ENCODE results near the gene SH3BP2. TPM values are rescaled to one million over a fixed set of nuclear protein-coding genes. Genes with fewer than 3 reads are reported as not detected.

The SH3BP2 gene
- total RNA-seq, 1 experiment from 2014 or later, result 54.0 TPM

DNA sequence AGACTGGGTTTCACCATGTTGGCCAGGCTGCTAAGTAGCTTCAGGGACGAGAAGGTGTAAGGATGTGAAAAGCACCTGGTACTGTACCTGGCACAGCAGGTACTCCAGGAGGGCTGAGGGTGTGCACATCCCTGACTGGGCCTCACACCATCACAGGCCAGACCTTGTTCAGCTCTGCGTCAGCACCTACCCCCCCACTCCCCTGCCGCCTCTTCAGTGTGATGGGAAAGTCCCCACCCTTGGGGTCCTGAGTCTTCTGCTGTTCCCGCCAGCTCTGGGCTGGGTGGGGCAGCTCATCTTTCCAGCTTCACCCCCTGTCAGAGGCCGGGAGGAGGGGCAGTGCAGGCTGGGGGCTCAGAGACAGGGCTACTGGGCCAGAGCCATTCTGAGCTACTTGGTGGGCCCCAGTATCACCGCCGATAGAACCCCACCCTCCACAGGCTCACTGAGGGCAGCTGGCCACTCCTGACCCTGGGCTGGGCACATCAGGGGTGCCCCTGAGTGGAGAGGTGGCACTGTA, 6.7 kb upstream of the SH3BP2 start:
- DNase-seq, result no peak
- no peaks in the 10 kb centered on the region for H3K9me3 ChIP-seq (ENCODE audit: insufficient read depth, low read depth)
- TF ChIP-seq EZH2 (IDR thresholded peaks at IDR 0.05; ENCODE audit: low read depth), result no peak
- TF ChIP-seq, protein P1, sequence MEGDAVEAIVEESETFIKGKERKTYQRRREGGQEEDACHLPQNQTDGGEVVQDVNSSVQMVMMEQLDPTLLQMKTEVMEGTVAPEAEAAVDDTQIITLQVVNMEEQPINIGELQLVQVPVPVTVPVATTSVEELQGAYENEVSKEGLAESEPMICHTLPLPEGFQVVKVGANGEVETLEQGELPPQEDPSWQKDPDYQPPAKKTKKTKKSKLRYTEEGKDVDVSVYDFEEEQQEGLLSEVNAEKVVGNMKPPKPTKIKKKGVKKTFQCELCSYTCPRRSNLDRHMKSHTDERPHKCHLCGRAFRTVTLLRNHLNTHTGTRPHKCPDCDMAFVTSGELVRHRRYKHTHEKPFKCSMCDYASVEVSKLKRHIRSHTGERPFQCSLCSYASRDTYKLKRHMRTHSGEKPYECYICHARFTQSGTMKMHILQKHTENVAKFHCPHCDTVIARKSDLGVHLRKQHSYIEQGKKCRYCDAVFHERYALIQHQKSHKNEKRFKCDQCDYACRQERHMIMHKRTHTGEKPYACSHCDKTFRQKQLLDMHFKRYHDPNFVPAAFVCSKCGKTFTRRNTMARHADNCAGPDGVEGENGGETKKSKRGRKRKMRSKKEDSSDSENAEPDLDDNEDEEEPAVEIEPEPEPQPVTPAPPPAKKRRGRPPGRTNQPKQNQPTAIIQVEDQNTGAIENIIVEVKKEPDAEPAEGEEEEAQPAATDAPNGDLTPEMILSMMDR (conservative IDR thresholded peaks at IDR 0.05), result no peak
- no peaks in the 10 kb centered on the region for H4K20me1 ChIP-seq (ENCODE audit: insufficient read depth)
- 0 out of 2 replicates have a peak, but pooled peaks cover 7% of the 10 kb centered on the region for H3K4me1 ChIP-seq (replicated peaks; ENCODE audit: insufficient read depth)
- H2AFZ ChIP-seq, result no peak overlapping the region
- H3K27me3 ChIP-seq (ENCODE audit: insufficient read depth, low read depth), result no peaks in the 10 kb centered on the region
- no peak overlapping the region for H3K27ac ChIP-seq
- no peak overlapping the region for H3K4me3 ChIP-seq
- ChIA-PET CTCF (no interaction called here), POLR2A (ENCODE audit: unreplicated experiment) (no interaction called here)
- intact Hi-C loops (cut with micrococcal nuclease; ENCODE audit: unreplicated experiment), result no loop called here
- no peak overlapping the region for H3K4me2 ChIP-seq
- no TSS peak for BruUV-seq (replicated peaks)
- no peaks in the 10 kb centered on the region for H3F3A ChIP-seq (ENCODE audit: insufficient read depth, low read depth)
- no peaks in the 10 kb centered on the region for H3K36me3 ChIP-seq (ENCODE audit: low read depth)
- no peaks in the 10 kb centered on the region for H3K79me2 ChIP-seq (ENCODE audit: low read depth)
- H3K9me2 ChIP-seq (ENCODE audit: insufficient read depth), result no peaks in the 10 kb centered on the region

DNA sequence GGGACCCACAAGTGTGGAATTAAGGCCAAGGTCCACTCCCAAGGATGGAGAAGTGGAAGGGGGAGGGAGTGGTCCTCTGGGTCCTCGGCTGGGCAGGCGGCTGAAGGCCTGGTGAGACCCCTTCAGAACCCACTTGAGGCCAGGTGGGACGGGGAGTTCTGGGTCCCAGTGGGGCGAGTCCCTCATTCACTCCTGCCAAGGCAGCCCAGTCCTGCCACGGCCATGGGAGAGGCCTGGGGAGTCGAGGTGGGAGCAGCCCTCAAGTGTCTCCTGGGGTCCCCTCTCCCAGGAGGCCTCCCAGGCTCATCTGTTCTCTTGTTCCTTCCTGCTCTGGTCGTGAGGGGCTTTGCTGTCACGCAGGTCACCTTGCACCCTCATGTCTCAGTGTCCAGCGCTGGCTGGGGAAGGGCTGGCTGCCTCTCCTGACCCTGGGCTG, 6.1 kb upstream of the SH3BP2 start:
- Histone ChIP-seq H3K27me3 (ENCODE audit: insufficient read depth, low read depth) (no peaks in the 10 kb centered on the region), H3K4me3 (no peak overlapping the region), H3K36me3 (ENCODE audit: low read depth) (no peaks in the 10 kb centered on the region), H3K79me2 (ENCODE audit: low read depth) (no peaks in the 10 kb centered on the region), H3K9me2 (ENCODE audit: insufficient read depth) (no peaks in the 10 kb centered on the region), H4K20me1 (ENCODE audit: insufficient read depth) (no peaks in the 10 kb centered on the region), H3F3A (ENCODE audit: insufficient read depth, low read depth) (no peaks in the 10 kb centered on the region; the same call in 1 of the 2 replicates), H2AFZ (no peak overlapping the region), H3K27ac (no peak overlapping the region), H3K4me1 (replicated peaks; ENCODE audit: insufficient read depth) (0 out of 2 replicates have a peak, but pooled peaks cover 7% of the 10 kb centered on the region), H3K4me2 (no peak overlapping the region), H3K9me3 (ENCODE audit: insufficient read depth, low read depth) (no peaks in the 10 kb centered on the region)
- CTCF ChIA-PET, result no interaction called here
- intact Hi-C loops (cut with micrococcal nuclease; ENCODE audit: unreplicated experiment), result no loop called here
- BruUV-seq (replicated peaks), result no TSS peak
- DNase-seq, result no peak
- no peak for TF ChIP-seq EZH2 (IDR thresholded peaks at IDR 0.05; ENCODE audit: low read depth)
- TF ChIP-seq, protein P1 (conservative IDR thresholded peaks at IDR 0.05), result no peak
- POLR2A ChIA-PET (ENCODE audit: unreplicated experiment), result no interaction called here

DNA sequence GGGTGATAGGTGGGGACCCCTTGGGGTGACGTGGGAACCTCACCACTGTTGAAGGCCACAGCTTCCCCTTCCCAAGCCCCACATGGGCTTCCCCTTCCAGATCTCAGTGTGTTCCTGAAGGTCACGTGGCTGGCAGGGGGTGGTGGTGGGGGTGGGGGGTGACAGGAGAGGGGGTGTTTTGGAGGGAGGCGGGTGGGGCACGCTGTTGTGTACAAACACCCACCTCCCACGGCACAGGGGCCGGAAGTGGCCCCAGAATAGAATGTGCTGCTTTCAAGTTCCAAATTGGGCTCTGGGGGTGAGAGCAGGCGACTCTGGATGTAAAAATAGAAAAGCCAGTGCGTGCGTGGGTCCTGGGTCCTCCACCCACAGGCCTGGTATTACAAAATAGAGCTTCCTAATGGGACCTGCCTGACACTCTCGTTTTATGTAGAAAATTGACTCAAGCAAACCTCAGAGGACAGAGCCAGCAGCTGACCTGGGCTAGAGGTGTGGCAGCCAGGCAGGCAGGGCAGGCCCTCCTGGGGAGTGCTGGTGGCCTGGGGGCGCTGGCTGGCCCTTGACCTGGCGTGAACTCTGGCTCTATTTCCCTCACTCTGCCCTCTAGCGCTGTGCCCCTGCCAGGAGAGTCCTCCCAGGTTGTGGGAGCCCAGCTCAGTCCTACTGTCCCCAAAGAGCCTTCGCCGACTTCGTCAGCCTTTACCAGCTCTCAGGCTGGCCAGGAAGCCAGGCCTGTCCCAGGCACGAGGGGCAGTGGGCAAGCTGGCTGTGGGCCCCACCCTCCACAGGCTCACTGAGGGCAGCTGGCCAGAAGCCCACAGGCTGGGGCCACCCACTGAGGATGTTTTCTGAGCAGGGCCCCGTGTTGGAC, 5.4 kb upstream of the SH3BP2 start:
- ChIA-PET CTCF (interaction anchor here (0.5 kb wide), 1 partner anchor 15 kb away, joined by 4 read pairs; no protein-coding TSS in a partner anchor), POLR2A (ENCODE audit: unreplicated experiment) (no interaction called here)
- H3K27ac ChIP-seq, result no peak overlapping the region
- H2AFZ ChIP-seq, result no peak overlapping the region
- TF ChIP-seq EZH2 (IDR thresholded peaks at IDR 0.05; ENCODE audit: low read depth), result no peak
- TF ChIP-seq, protein P1 (conservative IDR thresholded peaks at IDR 0.05), result no peak
- no peaks in the 10 kb centered on the region for H3K79me2 ChIP-seq (ENCODE audit: low read depth)
- H4K20me1 ChIP-seq (ENCODE audit: insufficient read depth), result no peaks in the 10 kb centered on the region
- H3K9me2 ChIP-seq (ENCODE audit: insufficient read depth), result no peaks in the 10 kb centered on the region
- no peak for DNase-seq
- H3K27me3 ChIP-seq (ENCODE audit: insufficient read depth, low read depth), result no peaks in the 10 kb centered on the region
- H3K4me2 ChIP-seq, result no peak overlapping the region
- no TSS peak for BruUV-seq (replicated peaks)
- H3K4me1 ChIP-seq (replicated peaks; ENCODE audit: insufficient read depth), result 0 out of 2 replicates have a peak, but pooled peaks cover 7% of the 10 kb centered on the region
- intact Hi-C loops (cut with micrococcal nuclease; ENCODE audit: unreplicated experiment), result no loop called here
- H3K4me3 ChIP-seq, result no peak overlapping the region
- H3K36me3 ChIP-seq (ENCODE audit: low read depth), result no peaks in the 10 kb centered on the region
- peaks cover 3% of the 10 kb centered on the region; the same call in 1 of the 2 replicates for H3F3A ChIP-seq (ENCODE audit: insufficient read depth, low read depth)
- H3K9me3 ChIP-seq (ENCODE audit: insufficient read depth, low read depth), result no peaks in the 10 kb centered on the region

Data from PC-9 (cell line).